ENCODE measurements around the gene ERBB4. TPM values are rescaled to one million over a fixed set of nuclear protein-coding genes. Genes with fewer than 3 reads are reported as not detected.
"Not testable (repeated sequence)": the region's sequence is repeated elsewhere in the genome, so short reads cannot be mapped to it uniquely, and the experiment has no call there.

Gene ERBB4
- total RNA-seq, 1 experiment from 2014 or later, result not detected

GRCh38 chr2:211620986-211621385 is 917.6 kb downstream of the ERBB4 start:
- no peak for DNase-seq (ENCODE audit: low spot score)

GRCh38 chr2:211617803-211618202 is 920.8 kb downstream of the ERBB4 start:
- no peak for DNase-seq (ENCODE audit: low spot score)

DNA sequence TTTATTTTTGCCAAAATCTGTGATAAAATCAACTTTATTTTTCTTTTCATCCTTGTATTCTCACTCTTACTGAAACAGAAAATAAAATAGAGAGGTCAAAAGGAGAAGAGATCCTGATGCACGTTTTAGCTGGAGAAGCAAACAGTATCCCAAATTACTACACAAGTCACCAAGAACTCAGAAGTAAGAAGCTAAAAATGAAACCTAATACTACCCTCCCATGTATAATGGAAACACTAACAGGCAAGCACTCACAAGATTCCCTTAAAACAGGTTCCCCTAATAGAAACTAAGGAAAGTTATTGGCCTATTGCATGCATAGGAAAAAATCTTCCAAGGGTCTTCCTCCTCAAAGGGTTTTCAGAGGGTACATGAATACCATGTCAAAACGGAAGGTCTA is 927.0 kb downstream of the ERBB4 start:
- DNase-seq (ENCODE audit: low spot score), result no peak

- DNase-seq (ENCODE audit: low spot score), result peak; percentile 62
Observed at GRCh38 chr2:211611061-211611518, 927.5 kb downstream of the ERBB4 start.

- no peak for DNase-seq (ENCODE audit: low spot score)
Observed at GRCh38 chr2:211609127-211609526, 929.5 kb downstream of the ERBB4 start.

- no peak for DNase-seq (ENCODE audit: low spot score)
Observed at GRCh38 chr2:211599146-211599545, 939.5 kb downstream of the ERBB4 start.

- no peak for DNase-seq (ENCODE audit: low spot score)
Observed at GRCh38 chr2:211598238-211598637, 940.4 kb downstream of the ERBB4 start.

DNA sequence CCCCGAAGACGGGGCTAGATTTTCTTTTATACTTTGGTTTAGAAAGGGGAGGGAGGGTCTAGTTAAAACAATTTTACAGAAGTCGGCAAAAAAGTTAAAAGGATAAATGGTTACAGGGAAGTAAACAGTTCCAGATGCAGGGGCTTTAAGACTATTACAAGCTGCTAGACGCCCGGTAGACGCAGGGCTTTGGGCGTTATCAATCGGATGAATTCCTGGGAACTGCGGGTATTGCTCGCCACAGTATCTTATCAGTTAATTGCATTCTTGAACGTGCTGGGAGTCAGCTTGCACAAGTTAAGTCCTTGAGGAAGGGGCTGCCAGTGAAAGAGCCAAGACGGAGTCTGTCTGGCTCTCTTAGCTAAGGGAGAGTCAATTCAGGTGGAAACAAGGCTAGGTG is 946.6 kb downstream of the ERBB4 start:
- not testable (repeated sequence) for DNase-seq (ENCODE audit: low spot score)

DNA sequence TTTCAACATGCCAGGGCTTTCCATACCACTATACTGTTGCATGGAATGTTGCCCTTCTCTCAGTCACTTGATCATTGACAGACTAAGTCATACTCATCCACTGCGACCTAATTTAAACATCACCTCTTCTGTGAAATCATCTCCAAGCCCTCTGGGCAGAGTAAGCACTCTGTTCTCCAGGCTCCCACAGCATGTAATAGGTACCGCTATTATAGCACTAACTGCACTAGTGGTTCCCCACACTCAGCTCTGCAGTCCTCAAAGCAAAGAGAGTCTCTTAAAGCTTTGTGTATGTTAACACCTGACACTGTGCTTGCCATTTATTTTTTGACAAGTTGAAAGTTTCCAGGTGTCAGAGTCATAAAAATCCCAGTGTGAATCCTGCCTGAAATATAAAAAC is 947.2 kb downstream of the ERBB4 start:
- no peak for DNase-seq (ENCODE audit: low spot score)

DNA sequence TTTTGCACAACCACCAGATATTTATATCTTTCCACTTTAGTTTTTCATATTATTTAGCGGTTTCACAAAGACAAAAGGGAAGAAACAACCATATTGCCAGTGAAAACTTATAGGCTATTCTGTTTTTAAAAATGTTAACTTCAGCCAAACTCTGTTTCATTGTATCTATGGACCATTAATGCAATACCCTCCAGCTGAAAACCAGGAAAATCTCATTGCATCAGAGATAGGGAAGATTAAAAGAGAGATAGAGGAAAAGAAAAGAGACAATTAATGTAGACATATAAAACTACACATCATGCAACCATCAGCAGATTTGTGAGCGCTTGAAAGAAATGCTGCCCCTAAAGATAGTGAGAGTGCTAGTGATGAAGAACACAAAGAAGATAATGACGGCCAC is 970.2 kb downstream of the ERBB4 start:
- no peak for DNase-seq (ENCODE audit: low spot score)

DNA sequence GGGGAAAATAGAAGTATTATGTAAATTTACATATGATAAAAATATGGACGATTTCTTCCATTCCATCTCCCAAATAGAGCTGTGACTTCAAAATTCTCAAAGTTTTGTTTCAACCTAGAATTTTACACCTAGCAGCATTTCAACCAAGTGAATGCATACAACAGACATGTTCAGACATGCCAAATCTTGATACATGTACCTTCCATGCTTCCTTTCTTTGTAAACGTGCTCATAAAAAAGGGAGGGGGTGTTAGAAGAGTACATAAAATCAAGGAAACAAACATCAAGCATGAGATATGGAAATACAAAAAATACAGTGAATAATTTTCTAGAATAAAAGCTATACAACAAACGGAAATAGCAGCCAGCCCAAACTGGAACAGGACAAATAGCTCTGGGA is 974.2 kb downstream of the ERBB4 start:
- DNase-seq (ENCODE audit: low spot score), result no peak

- no peak for DNase-seq (ENCODE audit: low spot score)
Observed at GRCh38 chr2:211545582-211545981, 993.0 kb downstream of the ERBB4 start.

- DNase-seq (ENCODE audit: low spot score), result no peak
Observed at GRCh38 chr2:211534632-211535031, 1004.0 kb downstream of the ERBB4 start.

- not testable (repeated sequence) for DNase-seq (ENCODE audit: low spot score)
Observed at GRCh38 chr2:211524248-211524647, 1014.4 kb downstream of the ERBB4 start.

GRCh38 chr2:211516537-211516936 is 1022.1 kb downstream of the ERBB4 start:
- DNase-seq (ENCODE audit: low spot score), result no peak

- no peak for DNase-seq (ENCODE audit: low spot score)
Observed at GRCh38 chr2:211514049-211514448, 1024.6 kb downstream of the ERBB4 start.

- no peak for DNase-seq (ENCODE audit: low spot score)
Observed at GRCh38 chr2:211513446-211513845, 1025.2 kb downstream of the ERBB4 start.

- DNase-seq (ENCODE audit: low spot score), result no peak
Observed at GRCh38 chr2:211512806-211513205, 1025.8 kb downstream of the ERBB4 start.

GRCh38 chr2:211503856-211504255 is 1034.7 kb downstream of the ERBB4 start:
- peak; percentile 7 for DNase-seq (ENCODE audit: low spot score)

DNA sequence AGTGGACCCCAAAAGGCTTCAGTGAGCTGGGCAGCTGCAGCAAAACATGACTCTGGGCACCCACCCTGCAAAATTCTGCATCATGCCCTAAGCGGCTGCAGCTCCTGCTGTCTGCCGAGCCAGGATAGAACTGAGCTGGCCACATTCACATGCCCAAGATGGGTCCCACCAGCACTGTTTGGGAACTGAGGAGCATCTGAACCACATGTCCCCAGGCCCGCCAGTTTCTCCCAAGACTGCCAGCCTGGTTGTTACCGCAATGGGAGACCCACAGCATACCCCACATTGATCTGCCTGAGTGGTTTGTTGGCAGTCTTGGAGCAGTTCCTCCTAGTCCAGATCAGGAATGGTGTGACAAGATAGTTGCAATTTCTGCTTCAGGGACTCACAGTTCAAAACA is 1035.4 kb downstream of the ERBB4 start:
- no peak for DNase-seq (ENCODE audit: low spot score)

GRCh38 chr2:211498551-211499205 is 1039.9 kb downstream of the ERBB4 start:
- DNase-seq (ENCODE audit: low spot score), result no peak

DNA sequence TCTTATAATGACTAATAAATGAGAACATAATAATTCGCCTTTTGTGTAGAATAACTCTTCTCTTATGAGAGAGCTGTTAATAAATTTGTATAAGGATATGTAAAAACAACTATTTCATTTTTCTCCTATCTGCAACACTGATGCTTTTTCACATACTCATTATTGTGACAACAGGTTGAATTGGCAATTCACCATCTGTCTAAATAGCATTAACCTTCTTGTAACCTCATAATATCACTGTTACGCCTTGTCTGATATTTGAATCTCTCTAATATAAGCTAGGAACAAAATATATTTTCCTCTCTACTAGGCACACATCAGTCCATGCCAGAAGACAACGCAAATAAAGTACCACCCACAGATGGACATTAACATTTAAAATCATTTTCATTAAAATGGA is 1043.3 kb downstream of the ERBB4 start:
- no peak for DNase-seq (ENCODE audit: low spot score)

DNA sequence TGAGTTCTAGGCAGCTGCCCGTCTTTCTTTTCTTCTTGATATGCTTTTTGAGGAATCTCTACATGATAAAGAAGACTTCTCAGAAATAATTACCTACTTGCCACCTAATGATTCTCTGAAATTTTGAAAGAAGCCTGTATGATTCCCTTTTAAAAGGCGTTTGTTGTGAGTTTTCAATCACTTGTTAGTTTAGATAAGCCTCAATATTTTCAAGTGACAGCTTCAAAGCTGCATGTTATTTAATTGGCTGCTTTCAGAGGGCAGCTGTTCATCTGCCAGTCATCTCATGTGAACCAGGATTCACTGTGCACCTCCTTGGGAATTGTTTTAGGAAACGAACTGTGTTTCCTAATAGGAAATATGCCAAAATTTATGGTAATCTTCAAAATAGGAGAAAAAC is 1044.1 kb downstream of the ERBB4 start:
- no peak for DNase-seq (ENCODE audit: low spot score)

- DNase-seq (ENCODE audit: low spot score), result no peak
Observed at GRCh38 chr2:211494085-211494484, 1044.5 kb downstream of the ERBB4 start.
